ENCODE results near the gene SLC22A2. TPM values are rescaled to one million over a fixed set of nuclear protein-coding genes. Genes with fewer than 3 reads are reported as not detected.

Gene SLC22A2
- total and polyA plus RNA-seq, 9 of the 15 experiments (the other 6 are each of a cell fraction or from before 2014, with no cell fraction given): not detected

DNA sequence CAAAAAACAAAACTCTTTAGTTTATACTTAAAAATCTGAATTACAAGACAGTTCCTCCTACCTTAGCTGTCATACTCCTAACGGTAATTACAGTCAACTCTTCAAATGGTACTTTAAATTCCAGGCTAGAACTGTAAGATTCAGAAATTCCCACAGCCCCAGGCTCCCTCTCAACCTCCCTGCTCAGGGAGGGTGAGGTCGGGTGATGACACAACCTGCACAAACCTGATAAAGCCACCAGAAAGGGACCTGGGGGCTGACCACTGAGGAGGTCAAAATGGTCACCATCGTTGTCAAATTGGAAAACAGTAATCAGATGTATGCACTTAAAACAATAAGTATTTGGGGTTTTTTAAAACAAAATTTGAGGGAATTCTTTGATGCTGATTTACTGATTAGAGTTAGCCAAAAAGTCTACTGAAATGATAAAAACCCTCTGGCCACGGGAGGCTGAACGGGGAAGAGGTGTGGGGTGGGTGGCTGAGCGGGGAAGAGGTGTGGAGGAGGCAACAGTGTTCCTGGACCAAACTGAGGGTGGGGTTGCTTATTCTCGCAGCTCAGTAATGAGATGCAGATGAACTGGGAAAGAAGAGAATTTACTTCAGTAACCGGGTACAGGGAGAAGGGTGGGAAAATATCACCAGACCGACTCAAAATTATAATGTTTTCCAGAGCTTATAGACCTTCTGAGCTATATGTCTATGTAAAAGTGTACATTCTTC lies 84.7 kb downstream of the SLC22A2 start (continued):
- TF ChIP-seq RB1 (IDR thresholded peaks at IDR 0.05; ENCODE audit: low read depth): no peak
- no peak for TF ChIP-seq NBN (IDR thresholded peaks at IDR 0.05; ENCODE audit: low read depth)
- TF ChIP-seq CBFA2T3 (IDR thresholded peaks at IDR 0.05): peak; percentile 54
- TF ChIP-seq, protein P1, sequence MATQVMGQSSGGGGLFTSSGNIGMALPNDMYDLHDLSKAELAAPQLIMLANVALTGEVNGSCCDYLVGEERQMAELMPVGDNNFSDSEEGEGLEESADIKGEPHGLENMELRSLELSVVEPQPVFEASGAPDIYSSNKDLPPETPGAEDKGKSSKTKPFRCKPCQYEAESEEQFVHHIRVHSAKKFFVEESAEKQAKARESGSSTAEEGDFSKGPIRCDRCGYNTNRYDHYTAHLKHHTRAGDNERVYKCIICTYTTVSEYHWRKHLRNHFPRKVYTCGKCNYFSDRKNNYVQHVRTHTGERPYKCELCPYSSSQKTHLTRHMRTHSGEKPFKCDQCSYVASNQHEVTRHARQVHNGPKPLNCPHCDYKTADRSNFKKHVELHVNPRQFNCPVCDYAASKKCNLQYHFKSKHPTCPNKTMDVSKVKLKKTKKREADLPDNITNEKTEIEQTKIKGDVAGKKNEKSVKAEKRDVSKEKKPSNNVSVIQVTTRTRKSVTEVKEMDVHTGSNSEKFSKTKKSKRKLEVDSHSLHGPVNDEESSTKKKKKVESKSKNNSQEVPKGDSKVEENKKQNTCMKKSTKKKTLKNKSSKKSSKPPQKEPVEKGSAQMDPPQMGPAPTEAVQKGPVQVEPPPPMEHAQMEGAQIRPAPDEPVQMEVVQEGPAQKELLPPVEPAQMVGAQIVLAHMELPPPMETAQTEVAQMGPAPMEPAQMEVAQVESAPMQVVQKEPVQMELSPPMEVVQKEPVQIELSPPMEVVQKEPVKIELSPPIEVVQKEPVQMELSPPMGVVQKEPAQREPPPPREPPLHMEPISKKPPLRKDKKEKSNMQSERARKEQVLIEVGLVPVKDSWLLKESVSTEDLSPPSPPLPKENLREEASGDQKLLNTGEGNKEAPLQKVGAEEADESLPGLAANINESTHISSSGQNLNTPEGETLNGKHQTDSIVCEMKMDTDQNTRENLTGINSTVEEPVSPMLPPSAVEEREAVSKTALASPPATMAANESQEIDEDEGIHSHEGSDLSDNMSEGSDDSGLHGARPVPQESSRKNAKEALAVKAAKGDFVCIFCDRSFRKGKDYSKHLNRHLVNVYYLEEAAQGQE (IDR thresholded peaks at IDR 0.05; ENCODE audit: borderline replicate concordance): peak; percentile 27; the same call in 1 of the 2 replicates
- TF ChIP-seq, protein P1 (CRISPR knock-in tag; IDR thresholded peaks at IDR 0.05; ENCODE audit: low read depth): no peak
- TF ChIP-seq, protein P2, sequence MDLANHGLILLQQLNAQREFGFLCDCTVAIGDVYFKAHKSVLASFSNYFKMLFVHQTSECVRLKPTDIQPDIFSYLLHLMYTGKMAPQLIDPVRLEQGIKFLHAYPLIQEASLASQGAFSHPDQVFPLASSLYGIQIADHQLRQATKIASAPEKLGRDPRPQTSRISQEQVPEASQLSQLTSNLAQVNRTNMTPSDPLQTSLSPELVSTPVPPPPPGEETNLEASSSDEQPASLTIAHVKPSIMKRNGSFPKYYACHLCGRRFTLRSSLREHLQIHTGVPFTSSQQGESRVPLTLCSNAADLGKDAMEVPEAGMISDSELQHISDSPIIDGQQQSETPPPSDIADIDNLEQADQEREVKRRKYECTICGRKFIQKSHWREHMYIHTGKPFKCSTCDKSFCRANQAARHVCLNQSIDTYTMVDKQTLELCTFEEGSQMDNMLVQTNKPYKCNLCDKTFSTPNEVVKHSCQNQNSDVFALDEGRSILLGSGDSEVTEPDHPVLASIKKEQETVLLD (IDR thresholded peaks at IDR 0.05): no peak
- no peak for TF ChIP-seq XRCC5 (IDR thresholded peaks at IDR 0.05; ENCODE audit: low read depth, low read length)

Data from K562 (cell line).